HCT116 (cell line): ENCODE data around the gene SLC7A11.

ENCODE experiments used
- CTCF ChIP-seq, 3 experiments: fragments of 200-600 bp in 1 of 3; sonication (generic) in 1 of 3; IDR thresholded peaks in 2 of 3; conservative IDR thresholded peaks in 1 of 3; 2 replicates each; pipeline ENCODE4 v1.5.1; 2012 to 2017; ENCODE audit warnings: low read depth in 2 of 3, low read length in 2 of 3, antibody characterized with exemption in 1 of 3, borderline replicate concordance in 1 of 3, control low read depth in 1 of 3, mild to moderate bottlenecking in 1 of 3, mixed read lengths in 1 of 3, mixed run types in 1 of 3, moderate library complexity in 1 of 3; ENCODE audit not compliant: insufficient read depth in 1 of 3
- POLR2A ChIP-seq: IDR thresholded peaks from 2 replicates; pipeline ENCODE4 v1.7.0; 2011; ENCODE audit warnings: borderline replicate concordance; ENCODE audit not compliant: insufficient read depth, insufficient read length; ENCODE audit errors: extremely low read depth
- POLR2AphosphoS5 ChIP-seq: IDR thresholded peaks from 2 replicates; pipeline ENCODE4 v1.6.1; 2011; ENCODE audit warnings: mild to moderate bottlenecking, low read depth, low read length, moderate library complexity
- SP1 ChIP-seq: IDR thresholded peaks from 2 replicates; pipeline ENCODE4 v1.6.1; 2012; ENCODE audit warnings: low read depth

GRCh38 chr4:138190452-138190858 is 51.7 kb downstream of the SLC7A11 start:
- TF ChIP-seq POLR2A = no peak
- no peak for TF ChIP-seq CTCF (IDR thresholded peaks at IDR 0.05 in 2 of 3, conservative IDR thresholded peaks at IDR 0.05 in 1 of 3; ENCODE audit: borderline replicate concordance in 1 of 3, insufficient read depth in 1 of 3, low read depth in 2 of 3, low read length in 2 of 3)
- TF ChIP-seq POLR2AphosphoS5 = no peak
- TF ChIP-seq SP1 = no peak
